ENCODE results near the gene NFATC1.

NFATC1 gene

GRCh38 chr18:79395761-79396404 lies at the start of gene NFATC1:
Gene NFATC1, plus strand, starts transcription at chr18:79395930. Its CDS starts 295 bp downstream, at chr18:79396225.
- in situ Hi-C loops (cut with HindIII; ENCODE audit: low sequenced_read_pairs) = no loop called here

DNA sequence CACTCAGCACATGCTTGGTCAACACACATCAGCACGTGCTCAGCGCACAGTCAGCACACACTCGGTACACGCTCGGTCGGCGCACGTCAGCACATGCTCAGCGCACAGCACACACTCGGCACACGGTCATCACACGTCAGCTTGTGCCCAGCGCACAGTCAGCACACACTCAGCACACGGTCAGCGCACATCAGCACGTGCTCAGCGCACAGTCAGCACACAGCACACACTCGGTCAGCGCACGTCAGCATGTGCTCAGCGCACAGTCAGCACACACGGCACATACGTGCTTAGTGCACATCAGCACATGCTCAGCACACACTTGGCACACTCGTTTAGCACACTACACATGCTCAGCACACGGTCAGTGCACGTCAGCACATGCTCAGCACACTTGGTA lies 49.7 kb upstream of the NFATC1 start:
- in situ Hi-C loops (cut with HindIII; ENCODE audit: low sequenced_read_pairs) = no loop called here

GRCh38 chr18:79348066-79348465 lies 47.7 kb upstream of the NFATC1 start:
- in situ Hi-C loops (cut with HindIII; ENCODE audit: low sequenced_read_pairs) = no loop called here

- in situ Hi-C loops (cut with HindIII; ENCODE audit: low sequenced_read_pairs) = no loop called here
These were observed 43.3 kb upstream of the NFATC1 start for GRCh38 chr18:79352432-79352831.

DNA sequence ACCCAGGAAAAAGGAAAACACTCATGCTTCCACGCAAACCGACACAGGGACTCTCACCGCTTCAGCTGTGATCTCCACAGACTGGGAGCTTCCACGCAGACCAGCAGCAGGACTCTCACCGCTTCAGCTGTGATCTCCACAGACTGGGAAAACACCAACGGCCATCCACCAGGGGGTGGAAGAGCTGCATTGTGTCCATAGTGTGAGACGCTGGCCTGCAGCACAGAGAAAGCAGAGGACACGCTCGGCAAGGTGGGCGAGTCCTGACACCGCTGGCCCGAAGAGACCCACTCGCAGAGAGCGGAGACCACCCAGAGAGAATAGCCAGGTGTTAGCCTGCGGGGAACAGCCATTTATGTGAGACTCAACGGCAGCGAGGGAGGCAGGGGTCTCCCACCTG lies 42.5 kb upstream of the NFATC1 start:
- in situ Hi-C loops (cut with HindIII; ENCODE audit: low sequenced_read_pairs) = no loop called here

DNA sequence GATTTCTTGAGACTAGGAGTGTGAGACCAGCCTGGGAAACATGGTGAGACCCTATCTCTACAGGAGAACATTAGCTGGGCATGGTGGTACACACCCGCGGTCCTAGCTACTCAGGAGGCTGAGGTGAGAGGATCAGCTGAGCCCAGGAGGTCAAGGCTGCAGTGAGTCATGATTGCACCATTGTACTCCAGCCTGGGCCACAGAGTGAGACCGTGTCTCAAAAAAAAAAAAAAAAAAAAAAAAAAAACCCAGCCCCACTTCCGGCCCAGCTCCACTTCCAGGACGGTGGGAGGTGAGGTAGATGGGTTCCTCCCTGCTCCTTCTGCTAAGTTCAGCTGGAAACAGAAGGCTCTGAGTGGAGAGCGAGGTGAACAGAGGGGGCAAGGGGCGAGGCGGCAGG lies 41.4 kb upstream of the NFATC1 start:
- in situ Hi-C loops (cut with HindIII; ENCODE audit: low sequenced_read_pairs) = no loop called here

- in situ Hi-C loops (cut with HindIII; ENCODE audit: low sequenced_read_pairs) = no loop called here
These were observed 40.0 kb upstream of the NFATC1 start for GRCh38 chr18:79355433-79356335.

- in situ Hi-C loops (cut with HindIII; ENCODE audit: low sequenced_read_pairs) = no loop called here
These were observed 39.3 kb upstream of the NFATC1 start for GRCh38 chr18:79356435-79356834.

DNA sequence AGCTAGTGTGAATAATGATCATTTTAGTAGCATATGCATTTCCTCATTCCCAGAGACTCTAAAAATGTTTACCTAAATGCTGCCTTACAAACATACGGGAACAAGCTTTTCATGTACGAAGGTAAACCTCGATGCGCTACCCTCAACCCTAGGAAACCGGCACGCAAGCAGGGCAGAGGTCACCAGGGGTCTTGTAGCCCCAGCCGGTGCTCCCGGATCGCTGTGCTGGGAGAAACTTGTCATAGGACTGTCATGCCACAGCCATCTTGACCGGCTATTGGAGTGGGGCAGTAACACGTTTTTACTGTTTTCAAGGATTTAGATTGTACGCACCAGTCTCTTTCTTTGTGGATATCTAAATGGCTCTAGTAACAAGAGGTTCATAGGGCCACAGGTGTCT lies 34.8 kb upstream of the NFATC1 start:
- in situ Hi-C loops (cut with HindIII; ENCODE audit: low sequenced_read_pairs) = no loop called here

- in situ Hi-C loops (cut with HindIII; ENCODE audit: low sequenced_read_pairs) = no loop called here
These were observed 33.8 kb upstream of the NFATC1 start for GRCh38 chr18:79361766-79362522.

GRCh38 chr18:79365701-79366100 lies 30.0 kb upstream of the NFATC1 start:
- in situ Hi-C loops (cut with HindIII; ENCODE audit: low sequenced_read_pairs) = no loop called here

GRCh38 chr18:79366177-79367094 lies 29.3 kb upstream of the NFATC1 start:
- in situ Hi-C loops (cut with HindIII; ENCODE audit: low sequenced_read_pairs) = no loop called here

DNA sequence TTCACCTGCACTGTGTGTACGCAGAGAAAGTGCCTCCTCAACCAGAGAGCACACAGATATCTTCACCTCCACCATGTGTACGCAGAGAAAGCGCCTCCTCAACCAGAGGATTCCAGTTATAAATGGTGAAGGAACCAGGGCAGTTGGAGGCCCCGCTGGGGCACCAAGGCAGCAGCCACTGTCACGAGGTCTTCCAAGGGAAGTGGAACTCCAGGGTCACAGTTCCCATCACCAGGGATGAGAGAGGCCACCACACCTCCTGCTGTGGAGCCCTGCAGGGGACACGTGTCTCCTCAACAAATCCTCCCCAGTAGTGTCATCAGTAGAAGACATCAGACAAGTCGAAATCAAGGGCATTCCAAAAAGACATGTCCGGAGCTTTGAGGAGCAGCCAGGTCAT lies 28.2 kb upstream of the NFATC1 start:
- in situ Hi-C loops (cut with HindIII; ENCODE audit: low sequenced_read_pairs) = no loop called here

GRCh38 chr18:79367989-79368388 lies 27.7 kb upstream of the NFATC1 start:
- in situ Hi-C loops (cut with HindIII; ENCODE audit: low sequenced_read_pairs) = no loop called here

DNA sequence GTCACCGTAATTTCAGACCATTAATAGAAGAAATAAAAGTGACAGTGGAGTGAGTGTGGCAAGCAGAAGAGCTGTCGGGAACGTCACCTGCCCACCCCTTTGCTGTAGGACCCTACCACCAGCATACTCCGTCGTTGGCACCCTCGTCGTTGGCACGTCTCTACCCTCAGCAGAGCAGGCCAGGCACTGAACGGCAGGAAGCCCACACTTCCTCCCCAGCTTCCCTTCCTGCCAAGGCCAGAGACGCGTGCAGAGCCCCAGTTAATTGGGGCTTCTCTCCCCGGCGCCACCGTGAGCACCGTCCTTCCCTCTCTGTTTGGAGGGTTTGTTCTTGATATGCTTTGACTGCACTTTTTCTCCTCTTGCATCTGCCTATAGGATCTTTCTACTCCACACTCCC lies 27.0 kb upstream of the NFATC1 start:
- in situ Hi-C loops (cut with HindIII; ENCODE audit: low sequenced_read_pairs) = no loop called here

GRCh38 chr18:79371561-79372121 lies 24.1 kb upstream of the NFATC1 start:
- in situ Hi-C loops (cut with HindIII; ENCODE audit: low sequenced_read_pairs) = no loop called here

- in situ Hi-C loops (cut with HindIII; ENCODE audit: low sequenced_read_pairs) = no loop called here
These were observed 23.3 kb upstream of the NFATC1 start for GRCh38 chr18:79372461-79372860.

- in situ Hi-C loops (cut with HindIII; ENCODE audit: low sequenced_read_pairs) = no loop called here
These were observed 22.7 kb upstream of the NFATC1 start for GRCh38 chr18:79372991-79373390.

DNA sequence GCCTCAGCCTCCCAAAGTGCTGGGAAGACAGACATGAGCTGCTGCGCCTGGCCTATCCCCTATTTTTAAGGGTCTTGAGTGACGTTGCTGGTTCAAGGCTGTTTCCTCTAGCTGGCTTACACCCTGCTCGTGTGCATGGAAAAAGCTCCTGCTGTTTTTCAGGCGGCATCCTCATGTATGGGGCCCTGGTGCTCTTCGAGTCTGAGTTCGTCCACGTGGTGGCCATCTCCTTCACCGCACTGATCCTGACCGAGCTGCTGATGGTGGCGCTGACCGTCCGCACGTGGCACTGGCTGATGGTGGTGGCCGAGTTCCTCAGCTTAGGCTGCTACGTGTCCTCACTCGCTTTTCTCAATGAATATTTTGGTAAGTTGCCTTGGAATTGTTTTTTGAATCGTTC lies 22.0 kb upstream of the NFATC1 start:
- in situ Hi-C loops (cut with HindIII; ENCODE audit: low sequenced_read_pairs) = no loop called here
